Activated T-cell treated with anti-CD3 and anti-CD28 coated beads for 4 hours (primary cell): Measurements from ENCODE around the gene SLC9A3.

Experiments used
- DNase-seq: peaks from one replicate; pipeline ENCODE4 v3.0.0-alpha.2; 2020

The SLC9A3 gene

DNA sequence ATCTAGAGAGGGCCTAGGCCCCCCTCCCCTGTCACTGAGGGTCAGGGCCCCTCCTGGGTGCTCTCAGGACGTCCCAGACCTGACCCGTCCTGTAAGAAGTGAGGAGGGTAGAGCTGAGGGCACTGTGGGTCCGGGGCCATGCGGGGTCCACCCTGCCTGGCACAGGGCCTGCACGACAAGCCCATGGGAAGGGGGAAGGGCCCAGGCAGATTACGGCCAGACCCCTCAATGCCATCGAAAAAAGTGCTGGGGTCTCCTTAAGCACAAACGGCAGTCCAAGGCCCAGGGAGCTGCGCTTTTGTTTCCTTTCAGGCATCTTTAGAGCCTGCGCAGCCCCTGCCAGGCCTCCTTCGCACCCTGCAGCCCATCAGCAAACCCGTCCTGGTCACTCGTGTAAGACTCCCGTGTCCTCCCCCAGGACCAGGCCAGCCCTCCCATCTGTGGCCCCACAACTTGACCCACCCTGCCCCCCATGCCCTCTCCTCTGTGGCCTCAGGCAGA lies 85.7 kb downstream of the SLC9A3 start:
- DNase-seq = no peak

DNA sequence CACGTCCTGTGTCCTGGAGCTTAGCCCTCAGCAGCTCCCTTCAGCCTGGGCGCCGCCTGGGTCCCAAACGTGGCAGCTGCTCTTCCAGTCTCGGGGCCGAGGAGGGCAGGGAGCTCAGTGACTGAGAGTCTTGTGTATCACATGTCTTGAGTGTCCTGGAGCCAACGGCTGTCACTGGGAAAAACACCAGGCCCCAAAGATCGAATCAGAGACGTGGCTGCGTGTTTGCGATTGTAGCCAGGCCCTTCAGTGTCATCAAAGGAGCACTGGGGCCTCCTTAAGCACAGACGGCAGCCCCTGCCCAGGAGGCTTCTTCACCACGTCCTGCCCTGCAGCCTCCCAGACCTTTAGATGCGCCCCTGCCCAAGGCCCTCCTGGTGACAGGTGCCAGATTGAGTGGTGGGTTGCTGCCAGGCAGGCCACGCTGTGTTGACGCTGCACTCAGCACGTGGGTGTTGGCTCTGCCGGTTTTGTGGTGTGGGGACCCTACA lies 86.9 kb downstream of the SLC9A3 start:
- DNase-seq = no peak

DNA sequence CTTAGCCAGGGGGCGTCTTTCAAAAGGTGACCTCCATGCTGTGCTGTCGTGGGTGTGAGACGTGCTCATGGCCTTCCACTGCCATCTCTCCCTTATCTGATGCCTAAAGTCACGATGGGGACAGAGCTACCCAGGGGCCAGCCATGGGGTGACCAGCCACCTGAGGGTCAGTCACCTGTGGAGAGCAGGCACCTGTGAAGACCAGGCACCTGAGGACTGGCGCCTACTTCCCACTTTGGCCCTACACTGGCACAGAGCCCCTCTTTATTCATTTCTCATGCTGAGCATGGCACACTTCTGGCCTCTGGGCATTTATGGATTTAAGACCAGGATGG lies 87.6 kb downstream of the SLC9A3 start:
- DNase-seq = no peak

DNA sequence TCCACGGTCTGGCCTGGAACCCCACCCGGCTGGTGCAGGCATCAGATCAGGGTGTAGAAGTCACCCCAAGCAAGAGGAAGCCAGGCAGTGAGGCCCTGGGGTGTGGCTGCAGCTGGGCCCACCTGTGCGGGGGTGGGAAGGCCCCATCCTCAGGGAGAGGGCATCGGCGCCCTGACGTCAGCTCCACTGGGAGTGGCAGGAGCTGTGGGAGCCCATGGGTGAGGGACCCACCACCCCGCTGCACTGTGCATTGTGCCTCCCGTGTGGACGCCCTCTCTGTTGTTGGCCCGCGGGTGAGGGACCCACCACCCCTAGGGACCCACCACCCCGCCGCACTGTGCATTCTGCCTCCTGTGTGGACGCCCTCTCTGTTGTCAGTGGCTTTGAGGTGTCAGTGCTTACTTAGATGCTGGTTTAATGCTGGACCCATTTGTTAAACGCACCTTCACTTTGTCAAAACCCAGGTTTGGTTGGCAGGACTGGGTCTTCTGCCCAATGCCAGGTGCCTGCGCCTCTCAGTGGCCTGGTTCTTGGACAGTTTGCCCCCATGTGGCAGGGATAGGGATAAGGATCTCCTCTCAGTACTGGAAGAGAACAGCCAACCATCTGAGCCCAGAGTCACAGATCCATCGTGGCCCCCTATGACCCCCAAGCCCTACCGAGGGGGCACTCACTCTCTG lies 88.1 kb downstream of the SLC9A3 start:
- no peak for DNase-seq

DNA sequence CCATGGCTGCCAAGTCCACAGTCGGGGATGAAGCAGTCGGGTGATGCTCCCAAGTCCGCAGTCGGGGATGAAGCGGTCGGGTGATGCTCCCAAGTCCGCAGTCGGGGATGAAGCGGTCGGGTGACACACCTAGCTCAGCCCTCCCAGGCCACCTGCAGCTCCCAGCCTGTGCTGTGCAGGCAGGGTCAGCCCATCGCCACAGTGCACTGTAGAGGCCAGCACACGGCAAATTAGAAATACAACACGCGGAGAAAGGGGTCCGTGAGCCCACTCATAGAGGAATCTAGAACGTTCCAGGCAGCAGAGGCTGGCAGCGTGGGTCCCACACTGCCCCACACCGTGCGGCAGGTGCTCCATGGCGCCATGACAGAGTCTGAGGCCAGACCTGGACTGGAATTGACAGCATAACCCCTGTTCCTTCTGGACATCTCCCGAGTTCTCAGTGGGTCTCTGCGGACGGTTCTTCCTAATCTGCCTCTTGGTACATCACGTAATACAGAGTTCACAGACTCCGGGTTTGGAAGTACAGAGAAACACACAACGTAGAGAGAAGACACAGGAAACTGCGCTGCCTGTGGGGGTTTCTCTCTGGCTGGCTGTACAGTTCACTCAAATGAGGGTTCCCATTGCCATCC lies 89.0 kb downstream of the SLC9A3 start:
- DNase-seq = no peak

DNA sequence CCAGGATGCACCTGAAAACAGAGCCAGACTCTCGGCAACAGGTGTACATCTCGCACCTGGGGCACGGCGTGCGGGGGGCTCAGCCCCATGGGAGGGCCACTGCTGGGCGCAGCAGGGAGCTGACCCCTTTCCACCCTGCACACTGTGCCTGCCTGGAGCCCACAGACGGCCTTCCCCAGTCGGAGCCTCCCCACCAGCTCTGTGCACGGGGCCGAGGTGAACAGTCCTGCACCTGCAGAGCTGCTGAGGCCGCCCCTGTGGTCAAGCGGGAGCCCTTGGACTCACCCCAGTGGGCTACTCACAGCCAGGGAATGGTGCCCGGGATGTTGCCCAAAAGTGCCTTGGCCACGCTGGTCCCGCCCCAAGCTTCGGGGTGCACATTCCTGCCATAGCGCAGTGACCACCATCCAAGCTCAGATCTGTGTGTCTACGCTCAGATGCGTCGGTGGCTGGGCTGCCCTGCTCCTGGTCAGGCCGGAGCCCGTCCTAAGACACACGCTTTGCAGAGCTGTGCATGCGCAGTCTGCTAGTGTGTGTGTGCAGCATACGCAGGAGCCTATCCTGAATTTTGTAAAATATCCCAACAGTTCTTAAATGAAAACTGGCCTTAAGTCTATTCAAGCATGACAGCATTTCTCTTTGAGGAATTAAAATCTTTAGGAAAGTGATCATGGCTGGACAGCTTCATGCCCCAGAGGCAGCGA lies 89.7 kb downstream of the SLC9A3 start:
- no peak for DNase-seq

DNA sequence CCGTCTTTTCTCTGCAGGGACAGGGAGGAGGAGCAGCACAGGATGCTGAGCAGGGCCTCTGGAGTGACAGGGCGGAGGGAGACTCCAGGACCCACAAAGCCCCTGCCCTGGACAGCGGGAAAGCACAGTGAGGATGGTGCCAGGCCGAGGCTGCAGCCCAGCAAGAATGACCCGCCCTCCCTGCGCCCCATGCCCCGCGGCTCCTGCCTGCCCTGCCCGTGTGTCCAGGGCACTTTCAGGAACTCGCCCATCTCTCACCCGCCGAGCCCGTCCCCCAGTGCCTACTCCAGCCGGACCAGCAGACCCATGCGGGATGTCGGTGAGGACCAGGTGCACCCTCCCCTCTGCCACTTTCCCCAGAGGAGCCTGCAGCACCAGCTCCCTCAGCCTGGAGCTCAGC lies 90.4 kb downstream of the SLC9A3 start:
- no peak for DNase-seq

DNA sequence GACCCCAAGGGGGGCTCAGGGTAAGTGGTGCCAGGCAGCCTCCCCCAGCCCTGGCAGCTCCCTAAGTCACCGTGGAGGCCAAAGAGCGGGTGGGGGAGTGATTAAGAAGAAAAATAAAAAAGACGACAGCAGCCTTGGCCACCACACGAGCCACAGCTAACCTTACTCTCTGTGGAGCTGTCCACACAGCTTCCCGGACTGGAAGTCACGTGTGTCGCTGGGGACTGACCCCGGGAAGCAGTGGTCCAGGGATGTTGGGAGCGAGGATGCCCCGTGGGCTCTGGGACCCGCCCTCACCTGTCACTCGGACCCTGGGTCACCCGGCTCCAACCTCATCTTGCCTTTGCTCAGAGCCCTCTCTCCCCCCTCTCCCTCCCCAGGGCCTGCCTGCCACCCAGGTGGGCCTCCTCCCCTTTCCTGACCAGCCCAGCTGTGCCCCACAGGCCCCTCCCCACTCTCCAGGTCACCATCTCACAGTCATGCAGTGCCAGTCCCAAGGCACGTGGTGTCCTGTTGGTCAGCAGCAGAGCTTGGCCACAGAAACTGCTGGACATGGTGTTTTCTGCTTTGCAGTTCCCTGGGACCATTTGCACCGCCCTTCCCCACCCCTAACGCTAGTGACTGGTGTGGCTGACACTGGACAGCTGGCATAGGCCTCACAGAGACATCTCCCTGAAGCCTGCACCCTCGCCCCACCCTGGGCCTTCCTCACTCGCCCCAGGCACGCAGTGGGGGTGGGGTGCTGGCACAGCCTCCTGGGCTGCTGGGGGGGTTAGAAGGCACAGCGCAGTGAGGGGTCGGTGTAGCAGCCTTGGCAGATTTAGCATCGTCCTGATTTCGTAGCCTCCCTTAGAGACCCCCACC lies 91.1 kb downstream of the SLC9A3 start:
- DNase-seq = no peak

DNA sequence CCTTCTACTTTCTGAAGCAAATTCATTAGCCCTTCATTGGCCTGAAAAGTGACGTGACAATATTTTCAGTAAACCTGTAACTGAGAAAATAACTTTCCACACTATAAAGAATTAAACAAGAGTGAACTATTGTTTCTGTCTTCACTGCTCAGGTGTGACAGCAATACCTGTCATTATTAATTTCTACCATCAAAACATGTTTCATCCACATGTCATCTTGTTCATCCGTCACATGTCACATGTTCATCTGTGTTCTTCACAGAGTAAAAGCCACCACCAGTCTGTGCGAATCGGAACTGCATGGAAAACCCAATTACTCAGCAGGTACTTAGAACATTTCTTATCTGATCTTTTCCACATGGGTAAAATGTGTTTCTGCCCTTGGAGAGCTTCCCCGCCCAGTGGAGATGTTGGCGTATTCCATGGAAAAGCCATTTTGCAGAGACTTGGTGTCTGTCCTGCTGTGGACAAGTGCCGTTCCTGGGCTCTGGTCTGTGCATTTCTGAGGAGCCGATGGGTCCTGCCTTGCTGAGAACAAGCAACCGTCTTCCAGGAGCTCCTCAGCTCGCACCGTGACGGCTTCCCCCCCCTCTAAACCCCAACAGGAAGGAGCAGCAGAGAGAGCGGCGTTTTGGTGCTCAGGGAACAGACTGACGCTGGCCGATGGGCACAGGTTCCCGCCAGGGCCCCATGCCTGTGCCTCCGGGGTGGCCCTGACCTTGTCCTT lies 91.9 kb downstream of the SLC9A3 start:
- DNase-seq = no peak

DNA sequence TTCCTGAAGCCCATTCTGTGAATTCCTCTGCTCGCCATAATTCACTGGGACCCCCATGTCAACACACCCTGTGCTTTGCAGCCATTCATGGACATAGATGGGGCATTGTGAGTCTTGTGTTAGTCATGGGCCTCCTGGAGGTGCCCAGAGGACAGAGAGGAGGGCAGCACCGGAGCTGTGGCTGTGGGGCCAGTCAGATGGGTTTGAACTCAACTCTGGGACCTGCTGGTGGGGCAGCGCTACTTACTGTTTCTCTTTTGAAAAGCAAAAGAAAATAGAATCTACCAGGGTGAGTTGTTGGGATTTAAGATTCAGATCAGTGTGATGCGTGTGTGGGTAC lies 92.6 kb downstream of the SLC9A3 start:
- no peak for DNase-seq

DNA sequence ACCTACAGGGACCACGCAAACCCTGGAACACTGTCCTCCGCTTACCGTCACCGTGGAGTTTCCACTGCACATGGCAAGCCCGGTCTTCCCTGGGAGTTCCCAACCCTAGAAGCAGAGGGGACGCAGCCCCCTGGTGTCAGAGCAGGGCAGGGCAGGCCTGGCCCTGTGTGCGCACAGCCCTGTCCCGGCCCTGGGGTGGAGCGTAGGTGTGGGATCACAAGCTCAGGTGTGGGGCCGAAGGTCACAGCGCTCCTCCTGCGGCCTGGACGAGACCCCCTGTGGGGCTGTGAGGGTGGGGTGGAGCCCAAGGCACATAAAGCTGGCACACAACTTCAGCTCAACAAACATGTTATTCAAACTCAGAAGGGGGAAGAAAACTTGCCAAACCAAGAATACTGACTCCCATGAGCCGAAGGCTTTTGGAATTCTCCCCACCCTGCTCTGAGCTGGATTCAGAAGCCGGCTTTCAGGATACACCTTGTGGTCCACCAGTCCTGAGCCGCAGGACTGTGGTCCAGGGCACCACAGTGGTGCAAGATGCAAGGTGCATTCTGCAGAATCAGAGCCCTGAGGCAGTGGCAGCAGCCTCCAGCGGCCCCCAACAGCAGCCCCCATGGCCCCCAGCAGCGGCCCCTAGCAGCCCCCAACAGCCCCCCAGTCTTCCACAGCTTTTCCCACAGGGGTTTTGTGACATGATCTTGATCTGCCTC lies 93.1 kb downstream of the SLC9A3 start:
- peak; percentile 46 for DNase-seq

DNA sequence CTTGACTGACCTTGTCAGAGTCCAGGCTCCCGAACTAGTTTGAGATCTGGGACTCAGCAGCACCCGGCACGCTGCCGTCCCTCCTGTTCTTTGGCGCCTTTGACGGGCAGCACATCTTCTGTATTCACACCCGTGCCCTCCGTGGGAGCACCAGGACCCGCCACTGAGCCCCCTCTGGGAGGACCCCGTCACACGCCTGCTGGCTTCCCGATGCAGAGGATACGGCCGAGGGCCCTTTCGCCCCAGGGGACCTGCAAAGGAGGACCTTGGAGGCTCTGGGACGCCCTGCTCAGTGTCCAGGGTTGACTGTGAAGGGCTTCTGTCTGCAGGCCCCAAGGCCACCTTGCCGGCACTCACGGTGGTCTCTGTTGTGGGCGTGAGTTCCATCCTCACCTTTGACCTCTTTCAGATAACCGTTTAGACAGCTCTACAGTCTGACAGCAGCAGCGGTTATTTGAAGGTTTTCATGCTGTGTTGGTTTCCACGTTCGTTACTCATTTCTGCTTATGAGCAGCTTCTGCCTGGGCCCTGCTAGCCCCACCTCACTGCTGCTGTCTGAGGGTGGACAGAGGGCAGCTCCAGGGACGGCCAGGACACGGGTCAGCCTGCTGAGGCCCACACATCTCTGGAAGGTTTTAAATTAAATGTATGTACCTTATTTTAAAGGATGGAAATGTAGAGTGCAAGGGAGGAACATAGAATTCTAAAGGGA lies 93.9 kb downstream of the SLC9A3 start:
- DNase-seq = no peak

DNA sequence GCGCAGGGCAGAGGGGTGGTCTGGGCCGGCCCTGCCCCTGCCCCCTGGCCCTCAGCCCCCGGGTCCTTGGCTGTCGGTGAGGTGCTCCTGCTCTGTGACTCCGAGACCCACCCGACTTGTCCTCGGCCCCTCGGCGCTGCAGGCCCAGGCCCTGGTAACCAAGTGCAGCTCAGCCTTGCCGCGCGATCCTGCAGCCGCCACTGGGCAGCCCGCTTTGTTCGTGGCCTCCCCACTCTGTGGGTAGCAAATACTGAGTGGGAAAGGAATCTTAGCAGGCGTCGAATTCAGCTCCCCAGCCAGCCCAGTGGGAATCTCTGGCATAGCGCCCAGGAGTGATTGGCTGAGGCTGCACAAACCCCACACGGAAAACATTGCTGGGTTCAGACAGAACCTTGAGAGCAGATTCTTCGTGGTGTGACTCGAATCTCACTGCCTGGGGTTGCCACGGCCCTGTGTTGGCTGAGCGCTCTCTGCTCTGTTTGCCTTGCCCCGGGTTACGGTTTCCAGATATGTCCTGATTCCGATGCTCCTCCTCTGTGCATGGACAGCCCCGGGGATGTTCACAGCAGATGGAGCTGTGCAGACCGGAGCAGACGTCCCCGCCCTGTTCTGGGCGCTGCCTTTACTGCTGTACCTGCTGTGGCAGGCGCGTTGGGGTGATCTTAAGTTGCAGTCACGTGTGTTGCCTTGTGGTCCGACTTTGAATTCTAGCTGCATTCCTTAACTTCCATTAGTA lies 94.6 kb downstream of the SLC9A3 start:
- no peak for DNase-seq

DNA sequence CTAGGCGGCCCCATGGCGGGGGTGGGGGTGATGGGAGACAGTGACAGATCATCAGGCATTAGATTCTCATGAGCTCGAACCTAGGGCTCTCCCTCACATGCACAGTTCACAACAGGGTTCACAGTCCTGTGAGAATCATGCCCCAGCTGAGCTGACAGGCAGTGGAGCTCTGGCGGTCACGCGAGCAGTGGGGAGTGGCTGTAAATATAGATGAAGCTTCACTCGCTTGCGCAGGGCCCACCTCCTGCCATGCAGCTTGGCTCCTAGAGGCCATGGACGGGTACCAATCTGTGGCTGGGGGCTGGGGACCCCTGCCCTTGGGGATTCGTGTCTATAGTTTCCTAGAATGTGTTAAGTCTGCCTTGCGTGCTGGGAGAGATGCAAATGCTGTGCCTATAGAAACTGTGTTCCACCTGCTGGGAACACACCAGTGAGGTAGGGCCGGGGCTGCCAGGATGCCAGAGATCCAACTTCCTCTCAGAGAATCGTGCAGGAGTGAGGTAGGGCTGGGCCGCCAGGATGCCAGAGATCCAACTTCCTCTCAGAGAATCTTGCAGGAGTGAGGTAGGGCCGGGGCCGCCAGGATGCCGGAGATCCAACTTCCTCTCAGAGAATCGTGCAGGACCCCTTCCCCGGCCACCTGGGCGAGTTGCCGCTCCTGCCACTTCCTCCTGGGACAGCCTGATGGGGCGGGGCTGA lies 95.3 kb downstream of the SLC9A3 start:
- DNase-seq = no peak

DNA sequence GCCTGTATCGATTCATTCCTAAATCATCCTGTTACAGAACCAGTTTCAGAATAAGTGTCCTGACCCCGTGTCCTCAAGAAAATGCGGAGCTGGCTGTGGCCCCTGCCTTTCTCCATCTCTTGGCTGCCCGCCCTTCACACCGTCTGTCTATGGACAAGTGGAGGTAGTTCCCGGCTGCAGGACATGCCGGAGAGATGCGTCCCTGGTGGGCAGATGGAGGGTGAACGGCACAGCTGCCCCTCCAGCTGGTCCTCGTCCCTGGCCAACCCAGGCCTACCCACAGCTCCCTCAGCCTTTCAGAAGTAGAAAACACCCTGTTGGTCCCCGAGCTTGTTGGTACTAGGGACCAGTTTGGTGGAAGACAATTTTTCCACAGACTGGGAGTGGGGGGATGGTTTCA lies 96.0 kb downstream of the SLC9A3 start:
- no peak for DNase-seq

DNA sequence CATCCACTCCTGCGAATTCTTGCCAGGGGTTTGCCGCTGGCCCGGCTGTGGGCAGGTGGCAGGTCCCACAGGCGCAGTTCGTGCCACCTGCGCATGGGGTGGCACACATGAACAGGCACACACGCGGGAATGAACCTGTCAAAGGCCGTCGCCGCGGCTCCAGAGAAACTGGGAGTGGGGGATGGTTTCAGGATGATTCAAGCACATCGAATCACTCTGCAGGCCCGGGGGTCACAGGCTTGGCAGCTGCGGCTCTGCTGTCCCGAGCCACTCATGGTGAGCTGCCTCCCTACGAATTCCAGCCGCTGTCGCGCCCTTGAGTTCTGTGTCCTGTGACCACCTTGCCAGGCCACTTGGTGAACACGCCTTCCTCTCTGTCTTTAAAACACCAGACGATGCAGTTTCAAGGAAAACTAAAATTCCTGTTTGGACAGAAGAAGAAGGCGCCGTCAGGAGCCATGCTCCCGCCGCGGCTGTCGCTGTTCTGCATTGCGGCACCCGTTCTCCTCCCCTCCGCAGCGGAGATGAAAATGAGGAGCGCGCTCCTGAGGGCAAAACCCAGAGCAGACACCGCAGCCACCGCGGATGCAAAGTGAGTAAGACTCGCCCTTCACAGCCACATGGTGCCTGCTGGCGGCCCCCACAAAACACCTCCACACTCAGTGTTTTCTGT lies 96.7 kb downstream of the SLC9A3 start:
- no peak for DNase-seq

DNA sequence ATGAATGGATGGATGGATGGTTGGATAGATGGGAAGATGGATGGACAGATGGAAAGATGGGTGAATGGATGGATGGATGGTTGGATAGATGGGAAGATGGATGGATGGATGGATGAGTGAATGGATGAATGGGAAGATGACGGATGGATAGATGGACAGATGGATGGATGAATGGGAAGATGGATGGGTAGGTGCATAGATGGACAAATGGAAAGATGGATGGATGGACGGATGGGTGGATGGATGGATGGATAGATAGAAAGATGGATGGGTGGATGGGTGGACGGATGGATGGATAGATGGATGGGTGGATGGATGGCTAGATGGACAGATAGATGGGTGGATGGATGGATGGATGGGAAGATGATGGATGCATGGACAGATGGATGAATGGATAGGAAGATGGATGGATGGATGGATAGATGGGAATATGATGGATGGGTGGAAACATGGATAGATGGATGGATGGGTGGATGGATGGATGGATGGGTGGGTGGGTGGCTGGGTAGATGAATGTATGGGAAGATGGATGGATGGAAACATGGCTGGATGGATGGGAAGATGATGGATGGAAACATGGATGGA lies 97.8 kb downstream of the SLC9A3 start:
- no peak for DNase-seq

DNA sequence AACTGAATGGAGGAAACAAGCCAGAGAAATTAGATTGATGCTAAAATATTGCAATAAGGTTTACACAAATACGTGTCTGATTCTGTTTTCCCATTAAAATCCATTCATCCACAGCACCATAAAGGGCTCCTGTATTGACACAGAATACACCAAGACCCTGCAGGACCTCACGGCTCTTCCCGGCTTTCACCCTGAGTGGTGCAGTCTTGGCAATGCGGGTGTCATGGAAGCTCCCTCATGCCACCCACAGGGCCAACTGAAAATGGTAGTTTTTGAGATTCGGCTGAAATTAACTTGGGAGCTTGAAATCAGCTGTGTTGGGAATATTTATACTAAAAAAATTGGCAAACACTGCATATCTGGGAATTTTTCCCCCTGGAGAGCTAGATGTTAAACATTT lies 98.5 kb downstream of the SLC9A3 start:
- no peak for DNase-seq
